Upper lobe of left lung (tissue), 6 donors: ENCODE data around the gene TPPP. TPM values are rescaled to one million over a fixed set of nuclear protein-coding genes. Genes with fewer than 3 reads are reported as not detected.

Experiments used
- ATAC-seq, 2 donors: fragments of 200-7000 bp; cut with Tn5 transposase; one replicate each; pipeline ENCODE4 v1.9.1; 2022; ENCODE audit warnings: mild to moderate bottlenecking in 2 of 2, moderate library complexity in 2 of 2; ENCODE audit not compliant: low FRiP score in 2 of 2
- DNase-seq, 2 donors: peaks; one replicate each; pipeline ENCODE4 v3.0.0-alpha.2; 2019 to 2020
- H3K27ac ChIP-seq, 4 donors: fragments of 200-600 bp; sonication (generic); one replicate each; pipeline ENCODE4 v1.5.1; 2016 to 2019
- H3K27me3 ChIP-seq, 4 donors: fragments of 200-600 bp; sonication (generic); one replicate each; pipeline ENCODE4 v1.5.1; 2017 to 2019
- H3K36me3 ChIP-seq, 4 donors: fragments of 200-600 bp; sonication (generic); one replicate each; pipeline ENCODE4 v1.5.1; 2016 to 2019
- H3K4me1 ChIP-seq, 4 donors: fragments of 200-600 bp; sonication (generic); one replicate each; pipeline ENCODE4 v1.5.1; 2018 to 2019
- H3K4me3 ChIP-seq, 4 donors: fragments of 200-600 bp; sonication (generic); one replicate each; pipeline ENCODE4 v1.5.1; 2017 to 2019; ENCODE audit warnings: mild to moderate bottlenecking in 2 of 4, moderate library complexity in 1 of 4
- H3K9me3 ChIP-seq, 4 donors: fragments of 200-600 bp; sonication (generic); one replicate each; pipeline ENCODE4 v1.5.1; 2018 to 2019
- EP300 ChIP-seq, 4 donors: sonication (generic); formaldehyde crosslinking; IDR thresholded peaks; one replicate each; pipeline ENCODE4 v1.5.1; 2017; ENCODE audit warnings: antibody characterized with exemption in 4 of 4, control low read depth in 2 of 4
- POLR2A ChIP-seq, 4 donors: fragments of 450-650 bp; IDR thresholded peaks; one replicate each; pipeline ENCODE4 v1.5.1; 2016 to 2017; ENCODE audit warnings: antibody characterized with exemption in 4 of 4, mild to moderate bottlenecking in 2 of 4
- POLR2AphosphoS5 ChIP-seq, 2 donors: sonication (generic); formaldehyde crosslinking; IDR thresholded peaks; one replicate each; pipeline ENCODE4 v1.5.1; 2017; ENCODE audit warnings: antibody characterized with exemption in 2 of 2
- WGBS, 2 donors: methylation state at CpG; one replicate each; pipeline ENCODE4 v1.1.5; 2017 to 2018; 5-methylcytosine and 5-hydroxymethylcytosine counted together
- total RNA-seq, 6 donors: library from RNA; depleted of rRNA in 4 of 6; stranded (reverse); fragments of >200 nt in 4 of 6; gene quantifications; one replicate each; pipeline versions ENCODE4 v1.1.0 to v1.2.1, GENCODE V29; 2016 to 2021
- TF ChIP-seq, protein P1 (sequence below), 6 experiments: fragments of 450-650 bp in 4 of 6; fragments of 200-600 bp in 2 of 6; sonication (generic) in 2 of 6; IDR thresholded peaks; one replicate each; pipeline ENCODE4 v1.5.1; 2016 to 2019; ENCODE audit warnings: antibody characterized with exemption in 6 of 6
- donor health status: DM: no; HTN: no; CAD: no; lungs with moderate emphysema.
- donor health status: DM: no; HTN: yes; CAD: no; lungs with severe emphysema.

Gene TPPP
- total RNA-seq, 6 donors from 2014 or later: 14.3 to 42.7 (median 19.1) TPM

DNA sequence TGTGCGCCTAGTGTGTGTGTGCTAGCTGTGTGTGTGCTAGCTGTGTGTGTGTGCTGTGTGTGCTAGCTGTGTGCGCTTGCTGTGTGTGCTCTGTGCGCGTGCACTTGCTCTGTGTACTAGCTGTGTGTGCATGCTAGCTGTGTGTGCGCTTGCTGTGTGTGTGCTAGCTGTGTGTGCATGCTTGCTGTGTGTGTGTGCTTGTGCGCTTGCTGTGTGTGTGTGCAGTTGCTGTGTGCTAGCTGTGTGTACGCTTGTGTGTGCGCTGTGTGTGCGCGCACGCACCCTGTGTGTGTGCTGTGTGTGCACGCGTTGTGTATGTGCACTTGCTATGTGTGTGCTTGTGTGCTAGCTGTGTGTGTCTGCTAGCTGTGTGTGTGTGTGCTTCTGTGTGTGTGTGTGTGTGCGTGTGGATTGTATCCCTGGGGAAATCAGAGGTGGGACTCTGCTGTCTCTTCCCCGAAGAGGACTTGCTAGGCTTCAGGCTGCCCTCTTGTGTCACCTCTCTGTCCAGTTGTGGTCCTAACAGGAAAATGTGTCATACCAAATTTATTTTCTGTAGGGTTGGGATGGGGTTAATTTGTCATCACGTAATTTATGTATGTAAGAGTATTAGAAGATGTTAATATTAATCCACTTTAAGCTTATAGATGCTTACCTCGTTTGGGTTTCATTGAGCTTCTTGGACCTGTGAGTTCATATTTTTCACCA, 38.9 kb downstream of the TPPP start:
- TF ChIP-seq POLR2A (IDR thresholded peaks at IDR 0.05) (no peak), EP300 (IDR thresholded peaks at IDR 0.05) (no peak), POLR2AphosphoS5 (IDR thresholded peaks at IDR 0.05) (no peak)
- TF ChIP-seq, protein P1, sequence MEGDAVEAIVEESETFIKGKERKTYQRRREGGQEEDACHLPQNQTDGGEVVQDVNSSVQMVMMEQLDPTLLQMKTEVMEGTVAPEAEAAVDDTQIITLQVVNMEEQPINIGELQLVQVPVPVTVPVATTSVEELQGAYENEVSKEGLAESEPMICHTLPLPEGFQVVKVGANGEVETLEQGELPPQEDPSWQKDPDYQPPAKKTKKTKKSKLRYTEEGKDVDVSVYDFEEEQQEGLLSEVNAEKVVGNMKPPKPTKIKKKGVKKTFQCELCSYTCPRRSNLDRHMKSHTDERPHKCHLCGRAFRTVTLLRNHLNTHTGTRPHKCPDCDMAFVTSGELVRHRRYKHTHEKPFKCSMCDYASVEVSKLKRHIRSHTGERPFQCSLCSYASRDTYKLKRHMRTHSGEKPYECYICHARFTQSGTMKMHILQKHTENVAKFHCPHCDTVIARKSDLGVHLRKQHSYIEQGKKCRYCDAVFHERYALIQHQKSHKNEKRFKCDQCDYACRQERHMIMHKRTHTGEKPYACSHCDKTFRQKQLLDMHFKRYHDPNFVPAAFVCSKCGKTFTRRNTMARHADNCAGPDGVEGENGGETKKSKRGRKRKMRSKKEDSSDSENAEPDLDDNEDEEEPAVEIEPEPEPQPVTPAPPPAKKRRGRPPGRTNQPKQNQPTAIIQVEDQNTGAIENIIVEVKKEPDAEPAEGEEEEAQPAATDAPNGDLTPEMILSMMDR (IDR thresholded peaks at IDR 0.05): no peak
- ATAC-seq: peak in 1 of 2 donors; percentile 20
- Histone ChIP-seq H3K36me3 (peaks cover 0 to 28% (median 2%) of the 10 kb centered on the region in 4 donors), H3K27ac (no peak overlapping the region), H3K9me3 (no peaks in the 10 kb centered on the region), H3K4me1 (no peaks in the 10 kb centered on the region), H3K27me3 (no peaks in the 10 kb centered on the region), H3K4me3 (no peak overlapping the region)
- 78 to 91% methylated on average over 16 to 17 of the region's 17 CpGs for WGBS, 2 donors
- peak in 1 of 2 donors; percentile 58 for DNase-seq

DNA sequence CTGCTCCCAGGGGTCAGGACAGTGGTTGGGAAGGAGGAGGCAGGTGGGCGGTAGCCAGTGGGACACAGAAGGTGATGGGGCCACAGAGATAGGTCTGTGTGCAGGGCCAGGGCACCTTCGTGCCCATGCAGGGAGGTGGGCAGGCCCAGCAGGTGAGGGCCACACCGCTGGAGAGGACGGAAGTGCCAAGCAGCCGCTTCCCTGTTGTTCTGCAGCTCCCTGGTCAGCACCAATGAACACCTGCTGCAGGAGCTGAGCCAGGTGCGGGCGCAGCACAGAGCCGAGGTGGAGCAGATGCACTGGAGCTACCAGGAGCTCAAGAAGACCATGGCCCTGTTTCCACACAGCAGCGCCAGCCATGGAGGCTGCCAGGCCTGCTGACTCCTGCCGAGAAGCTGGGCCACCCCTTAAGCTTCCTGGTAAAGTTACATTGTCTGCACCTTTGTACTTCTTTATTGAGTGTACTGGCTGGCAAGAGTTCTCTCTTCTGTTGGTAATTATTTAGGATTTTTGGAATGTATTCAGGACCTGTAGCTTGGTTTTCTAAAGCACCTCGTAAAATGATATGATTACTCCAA, 40.3 kb downstream of the TPPP start:
- peak in 1 of 2 donors; percentile 69 for DNase-seq
- Histone ChIP-seq H3K9me3 (no peaks in the 10 kb centered on the region), H3K36me3 (peaks cover 0 to 26% (median 3%) of the 10 kb centered on the region in 4 donors), H3K27me3 (no peaks in the 10 kb centered on the region), H3K27ac (no peak overlapping the region), H3K4me3 (no peak overlapping the region), H3K4me1 (no peaks in the 10 kb centered on the region)
- no peak for ATAC-seq
- TF ChIP-seq POLR2AphosphoS5 (IDR thresholded peaks at IDR 0.05) (no peak), EP300 (IDR thresholded peaks at IDR 0.05) (no peak), POLR2A (IDR thresholded peaks at IDR 0.05) (no peak)
- TF ChIP-seq, protein P1 (IDR thresholded peaks at IDR 0.05): no peak
- WGBS, 2 donors: 89 to 97% methylated on average over 10 to 11 of the region's 11 CpGs

DNA sequence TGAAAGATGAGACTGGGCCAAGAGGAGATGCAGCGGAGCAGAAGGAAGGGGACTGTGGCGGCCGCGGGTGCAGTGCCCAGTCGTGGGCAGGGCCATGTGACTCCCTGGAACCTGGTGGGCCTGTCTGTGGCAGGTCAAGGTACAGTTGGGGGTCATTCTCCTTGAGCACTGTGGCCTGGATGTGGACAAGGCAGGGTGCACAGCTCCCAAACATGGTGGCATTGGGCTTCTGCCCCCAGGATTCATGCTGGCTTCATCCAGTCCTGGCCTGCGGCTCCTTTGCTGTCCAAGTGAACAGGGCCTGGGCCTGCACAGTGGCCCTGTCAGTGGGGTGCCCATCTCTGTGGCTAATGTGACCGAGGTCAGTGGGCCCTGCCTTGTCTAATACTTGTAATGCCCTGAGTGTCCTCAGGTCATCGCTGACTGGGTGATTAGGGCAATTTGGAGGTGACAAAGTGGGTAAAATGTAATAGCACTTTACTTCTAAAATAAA, 41.1 kb downstream of the TPPP start:
- Histone ChIP-seq H3K9me3 (no peaks in the 10 kb centered on the region), H3K4me3 (no peak overlapping the region), H3K4me1 (no peaks in the 10 kb centered on the region), H3K27me3 (no peaks in the 10 kb centered on the region), H3K27ac (no peak overlapping the region), H3K36me3 (peaks cover 0 to 26% (median 4%) of the 10 kb centered on the region in 4 donors)
- DNase-seq (peak in 1 of 2 donors; percentile 53), ATAC-seq (peak in 1 of 2 donors; percentile 55)
- WGBS, 2 donors: 92 to 95% methylated on average over 7 to 8 of the region's 8 CpGs
- no peak for TF ChIP-seq POLR2AphosphoS5 (IDR thresholded peaks at IDR 0.05)
- TF ChIP-seq EP300 (IDR thresholded peaks at IDR 0.05): no peak

DNA sequence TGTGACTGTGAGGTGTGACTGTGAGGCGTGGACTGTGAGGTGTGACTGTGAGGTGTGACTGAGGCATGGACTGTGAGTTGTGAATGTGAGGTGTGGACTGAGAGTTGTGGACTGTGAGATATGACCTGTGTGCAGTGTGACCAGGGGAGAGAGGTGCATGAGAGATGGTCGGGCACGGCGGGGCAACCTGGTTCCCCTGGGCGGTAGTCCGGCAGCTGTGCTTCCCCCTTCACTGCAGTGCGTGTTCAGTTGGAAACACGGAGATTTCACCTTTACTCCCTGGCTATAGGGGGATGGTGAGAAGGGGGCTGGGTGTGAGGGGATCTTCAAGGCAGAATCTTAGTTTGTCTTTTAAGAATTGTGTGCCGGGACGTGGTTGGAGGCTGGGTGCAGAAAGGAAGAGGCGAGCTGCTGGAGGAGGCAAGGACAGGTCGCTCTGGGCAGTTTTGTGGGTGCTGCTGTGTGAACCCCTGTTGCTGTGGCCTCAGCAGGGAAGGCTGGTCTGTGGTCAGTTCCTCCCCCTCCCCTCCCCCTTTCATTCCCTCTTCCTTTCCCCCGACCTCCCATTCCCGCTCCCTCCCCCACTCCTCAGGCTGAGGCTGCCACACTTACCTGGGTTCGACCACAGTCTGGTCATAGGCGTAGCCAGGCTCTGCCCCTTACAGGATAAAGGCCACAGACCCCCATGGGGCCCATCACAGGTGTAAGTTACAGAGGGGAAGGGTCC, 41.7 kb downstream of the TPPP start:
- no peaks in the 10 kb centered on the region for H3K4me1 ChIP-seq
- H3K9me3 ChIP-seq: no peaks in the 10 kb centered on the region
- peaks cover 0 to 28% (median 4%) of the 10 kb centered on the region in 4 donors for H3K36me3 ChIP-seq
- TF ChIP-seq EP300 (IDR thresholded peaks at IDR 0.05): no peak
- TF ChIP-seq, protein P1 (IDR thresholded peaks at IDR 0.05): no peak
- TF ChIP-seq POLR2A (IDR thresholded peaks at IDR 0.05): no peak
- TF ChIP-seq POLR2AphosphoS5 (IDR thresholded peaks at IDR 0.05): no peak
- ATAC-seq (no peak), DNase-seq (no peak)
- H3K27me3 ChIP-seq: no peaks in the 10 kb centered on the region
- WGBS, 2 donors: 93% methylated on average over 16 of the region's 16 CpGs
- no peak overlapping the region for H3K4me3 ChIP-seq
- H3K27ac ChIP-seq: no peak overlapping the region

DNA sequence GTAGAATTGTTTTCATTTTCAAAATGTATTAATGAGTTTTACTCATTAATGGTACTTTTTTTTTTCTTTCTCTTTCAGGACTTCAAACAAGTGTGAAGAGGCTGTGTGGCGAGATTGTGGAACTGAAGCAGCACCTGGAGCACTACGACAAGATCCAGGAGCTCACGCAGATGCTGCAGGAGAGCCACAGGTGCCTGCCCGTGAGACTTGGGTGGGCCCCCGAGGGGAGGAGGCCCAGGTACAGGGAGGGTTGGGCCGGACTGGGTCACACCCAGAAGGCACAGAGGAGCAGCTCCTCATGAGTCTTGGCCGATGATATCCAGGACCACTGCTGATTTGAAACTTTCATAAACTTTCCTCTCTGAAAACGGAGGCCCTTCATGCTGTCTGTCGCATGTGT, 45.4 kb downstream of the TPPP start:
- Histone ChIP-seq H3K4me3 (no peak overlapping the region), H3K9me3 (no peaks in the 10 kb centered on the region), H3K36me3 (peaks cover 0 to 38% (median 7%) of the 10 kb centered on the region in 4 donors), H3K4me1 (no peaks in the 10 kb centered on the region), H3K27ac (no peak overlapping the region), H3K27me3 (no peaks in the 10 kb centered on the region)
- TF ChIP-seq, protein P1 (IDR thresholded peaks at IDR 0.05): no peak
- no peak for TF ChIP-seq POLR2AphosphoS5 (IDR thresholded peaks at IDR 0.05)
- TF ChIP-seq EP300 (IDR thresholded peaks at IDR 0.05): no peak
- no peak for DNase-seq
- 96 to 98% methylated on average over 8 to 9 of the region's 9 CpGs for WGBS, 2 donors
- ATAC-seq: no peak
